Neutrophil (primary cell): Measurements from ENCODE around the gene GDPD5.

Experiments used
- H3K27ac ChIP-seq: fragments of 200-600 bp; sonication (generic); 2 replicates; pipeline ENCODE4 v1.5.1; 2016; ENCODE audit warnings: mild to moderate bottlenecking, moderate library complexity
- H3K27me3 ChIP-seq: fragments of 200-600 bp; sonication (generic); 2 replicates; pipeline ENCODE4 v1.6.0; 2016; ENCODE audit warnings: mild to moderate bottlenecking
- H3K36me3 ChIP-seq: fragments of 200-600 bp; sonication (generic); 2 replicates; pipeline ENCODE4 v1.5.1; 2017
- H3K4me1 ChIP-seq, 2 experiments: fragments of 200-600 bp in 1 of 2; sonication (generic) in 1 of 2; 1 replicate in 1 of 2; 2 replicates in 1 of 2; pipeline versions ENCODE4 v1.5.1 to v1.6.1; 2013 to 2016; ENCODE audit warnings: low read depth in 1 of 2, low read length in 1 of 2, mild to moderate bottlenecking in 1 of 2, moderate library complexity in 1 of 2; ENCODE audit not compliant: control insufficient read depth in 1 of 2, insufficient read depth in 1 of 2
- H3K4me3 ChIP-seq, 2 experiments: fragments of 200-600 bp in 1 of 2; sonication (generic) in 1 of 2; 1 replicate in 1 of 2; 2 replicates in 1 of 2; pipeline ENCODE4 v1.5.1; 2013 to 2016; ENCODE audit warnings: low read depth in 1 of 2, low read length in 1 of 2, mild to moderate bottlenecking in 1 of 2, moderate library complexity in 1 of 2
- H3K9me3 ChIP-seq: fragments of 200-600 bp; sonication (generic); 2 replicates; pipeline ENCODE4 v1.5.1; 2016
- CTCF ChIP-seq: fragments of 200-600 bp; sonication (generic); IDR thresholded peaks from 2 replicates; pipeline ENCODE4 v1.5.1; 2016; ENCODE audit warnings: antibody characterized with exemption

GDPD5 gene

GRCh38 chr11:75485742-75486141 lies 40.0 kb downstream of the GDPD5 start:
- Histone ChIP-seq H3K9me3 (no peaks in the 10 kb centered on the region), H3K27ac (no peak overlapping the region), H3K27me3 (no peaks in the 10 kb centered on the region), H3K4me3 (no peak overlapping the region), H3K4me1 (peaks cover 0 to 20% of the 10 kb centered on the region in 2 experiments), H3K36me3 (no peaks in the 10 kb centered on the region)
- TF ChIP-seq CTCF: no peak

GRCh38 chr11:75482931-75483469 lies 42.7 kb downstream of the GDPD5 start:
- H3K27me3 ChIP-seq: no peaks in the 10 kb centered on the region
- H3K4me3 ChIP-seq: no peak overlapping the region
- no peak for TF ChIP-seq CTCF
- peaks cover 0 to 31% of the 10 kb centered on the region in 2 experiments for H3K4me1 ChIP-seq
- no peaks in the 10 kb centered on the region for H3K9me3 ChIP-seq
- H3K36me3 ChIP-seq: no peaks in the 10 kb centered on the region
- H3K27ac ChIP-seq: no peak overlapping the region

GRCh38 chr11:75481922-75482606 lies 43.7 kb downstream of the GDPD5 start:
- H3K36me3 ChIP-seq: no peaks in the 10 kb centered on the region
- no peak overlapping the region for H3K4me3 ChIP-seq
- TF ChIP-seq CTCF: no peak
- no peak overlapping the region for H3K27ac ChIP-seq
- H3K9me3 ChIP-seq: no peaks in the 10 kb centered on the region
- H3K27me3 ChIP-seq: no peaks in the 10 kb centered on the region
- H3K4me1 ChIP-seq: peaks cover 0 to 31% of the 10 kb centered on the region in 2 experiments

GRCh38 chr11:75481223-75481921 lies 44.4 kb downstream of the GDPD5 start:
- no peaks in the 10 kb centered on the region for H3K36me3 ChIP-seq
- H3K27ac ChIP-seq: no peak overlapping the region
- H3K27me3 ChIP-seq: no peaks in the 10 kb centered on the region
- no peak for TF ChIP-seq CTCF
- H3K4me3 ChIP-seq: no peak overlapping the region
- H3K9me3 ChIP-seq: no peaks in the 10 kb centered on the region
- peaks cover 0 to 31% of the 10 kb centered on the region in 2 experiments for H3K4me1 ChIP-seq

- Histone ChIP-seq H3K9me3 (no peaks in the 10 kb centered on the region), H3K27ac (no peak overlapping the region), H3K27me3 (no peaks in the 10 kb centered on the region), H3K36me3 (no peaks in the 10 kb centered on the region), H3K4me3 (no peak overlapping the region), H3K4me1 (peaks cover 0 to 35% of the 10 kb centered on the region in 2 experiments)
- TF ChIP-seq CTCF: no peak
Observed at GRCh38 chr11:75480185-75481175, 45.3 kb downstream of the GDPD5 start.
